Measurements from ENCODE around the gene COPA. TPM values are rescaled to one million over a fixed set of nuclear protein-coding genes. Genes with fewer than 3 reads are reported as not detected.

The COPA gene
- total and polyA plus RNA-seq, 2 experiments from 2014 or later = 141 to 151 TPM

- Histone ChIP-seq H3K27me3 (no peaks in the 10 kb centered on the region), H3K79me2 (peaks cover 19% of the 10 kb centered on the region), H3K27ac (no peak overlapping the region), H3K36me3 (replicated peaks; ENCODE audit: insufficient read depth, low read depth) (no peaks in the 10 kb centered on the region), H3K9me3 (ENCODE audit: low read depth) (no peaks in the 10 kb centered on the region), H4K20me1 (ENCODE audit: insufficient read depth, poor library complexity, severe bottlenecking) (no peaks in the 10 kb centered on the region), H3K4me1 (ENCODE audit: insufficient read depth) (peaks cover 11% of the 10 kb centered on the region), H2AFZ (no peak overlapping the region), H3K9me2 (replicated peaks; ENCODE audit: insufficient read depth) (no peaks in the 10 kb centered on the region), H3K4me2 (no peak overlapping the region), H3K4me3 (no peak overlapping the region)
- TF ChIP-seq CTCF (IDR thresholded peaks at IDR 0.05; ENCODE audit: poor library complexity) = no peak
- TF ChIP-seq EZH2 (IDR thresholded peaks at IDR 0.05; ENCODE audit: borderline replicate concordance) = no peak
- 88% methylated on average over 7 of the region's 7 CpGs for WGBS (ENCODE audit: low lambda C conversion rate, missing lambda C conversion rate)
- no peak for DNase-seq (ENCODE audit: low spot score)
Measured at GRCh38 chr1:160282807-160283206, 60.2 kb downstream of the COPA start.

GRCh38 chr1:160277987-160278386 lies 65.1 kb downstream of the COPA start:
- Histone ChIP-seq H3K9me3 (ENCODE audit: low read depth) (no peaks in the 10 kb centered on the region), H3K27ac (no peak overlapping the region), H3K9me2 (replicated peaks; ENCODE audit: insufficient read depth) (no peaks in the 10 kb centered on the region), H4K20me1 (ENCODE audit: insufficient read depth, poor library complexity, severe bottlenecking) (no peaks in the 10 kb centered on the region), H3K36me3 (replicated peaks; ENCODE audit: insufficient read depth, low read depth) (no peaks in the 10 kb centered on the region), H3K79me2 (peaks cover 8% of the 10 kb centered on the region), H3K4me2 (no peak overlapping the region), H3K27me3 (no peaks in the 10 kb centered on the region), H2AFZ (no peak overlapping the region), H3K4me3 (no peak overlapping the region), H3K4me1 (ENCODE audit: insufficient read depth) (no peaks in the 10 kb centered on the region)
- DNase-seq (ENCODE audit: low spot score) = no peak
- TF ChIP-seq EZH2 (IDR thresholded peaks at IDR 0.05; ENCODE audit: borderline replicate concordance) (no peak), CTCF (IDR thresholded peaks at IDR 0.05; ENCODE audit: poor library complexity) (no peak), EZH2phosphoT487 (IDR thresholded peaks at IDR 0.05; ENCODE audit: low read depth, severe bottlenecking, unreplicated experiment) (no peak)
- whole genome bisulfite sequencing (ENCODE audit: low lambda C conversion rate, missing lambda C conversion rate) = 97% methylated on average over 4 of the region's 4 CpGs

DNA sequence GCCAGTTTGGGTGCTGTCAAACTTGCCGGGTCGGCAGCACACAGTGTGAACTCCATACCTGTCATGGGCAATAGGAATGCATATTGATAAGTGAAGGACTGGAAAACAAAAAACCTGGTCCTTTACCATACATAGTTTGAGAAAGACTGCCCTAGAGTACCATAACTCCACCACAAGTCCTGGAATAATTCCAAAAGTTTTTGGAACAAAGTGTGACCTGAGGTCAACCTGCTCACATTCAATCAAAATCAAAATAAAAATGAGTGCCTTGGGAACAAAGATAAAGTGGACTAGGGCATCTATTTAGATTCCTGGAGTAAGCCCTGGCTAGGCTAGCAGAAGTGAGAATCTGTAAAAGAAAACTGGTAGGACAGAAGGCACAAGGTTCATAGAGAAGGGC lies 65.7 kb downstream of the COPA start:
- H3K27ac ChIP-seq = no peak overlapping the region
- H3K9me2 ChIP-seq (replicated peaks; ENCODE audit: insufficient read depth) = no peaks in the 10 kb centered on the region
- H3K36me3 ChIP-seq (replicated peaks; ENCODE audit: insufficient read depth, low read depth) = no peaks in the 10 kb centered on the region
- H3K4me2 ChIP-seq = no peak overlapping the region
- H3K4me1 ChIP-seq (ENCODE audit: insufficient read depth) = no peaks in the 10 kb centered on the region
- DNase-seq (ENCODE audit: low spot score) = no peak
- H3K4me3 ChIP-seq = no peak overlapping the region
- no peaks in the 10 kb centered on the region for H4K20me1 ChIP-seq (ENCODE audit: insufficient read depth, poor library complexity, severe bottlenecking)
- H3K27me3 ChIP-seq = no peaks in the 10 kb centered on the region
- WGBS (ENCODE audit: low lambda C conversion rate, missing lambda C conversion rate) = 96% methylated on average over 2 of the region's 2 CpGs
- peaks cover 3% of the 10 kb centered on the region for H3K79me2 ChIP-seq
- no peaks in the 10 kb centered on the region for H3K9me3 ChIP-seq (ENCODE audit: low read depth)
- TF ChIP-seq EZH2phosphoT487 (IDR thresholded peaks at IDR 0.05; ENCODE audit: low read depth, severe bottlenecking, unreplicated experiment) = no peak
- no peak for TF ChIP-seq EZH2 (IDR thresholded peaks at IDR 0.05; ENCODE audit: borderline replicate concordance)
- TF ChIP-seq CTCF (IDR thresholded peaks at IDR 0.05; ENCODE audit: poor library complexity) = no peak
- no peak overlapping the region for H2AFZ ChIP-seq

- Histone ChIP-seq H3K4me3 (no peak overlapping the region), H3K79me2 (no peaks in the 10 kb centered on the region), H3K9me2 (replicated peaks; ENCODE audit: insufficient read depth) (no peaks in the 10 kb centered on the region), H3K36me3 (replicated peaks; ENCODE audit: insufficient read depth, low read depth) (no peaks in the 10 kb centered on the region), H3K27ac (no peak overlapping the region), H3K9me3 (ENCODE audit: low read depth) (no peaks in the 10 kb centered on the region), H3K4me2 (no peak overlapping the region), H4K20me1 (ENCODE audit: insufficient read depth, poor library complexity, severe bottlenecking) (no peaks in the 10 kb centered on the region), H3K27me3 (no peaks in the 10 kb centered on the region), H2AFZ (no peak overlapping the region), H3K4me1 (ENCODE audit: insufficient read depth) (no peaks in the 10 kb centered on the region)
- DNase-seq (ENCODE audit: low spot score) = no peak
- no peak for TF ChIP-seq CTCF (IDR thresholded peaks at IDR 0.05; ENCODE audit: poor library complexity)
- no peak for TF ChIP-seq EZH2phosphoT487 (IDR thresholded peaks at IDR 0.05; ENCODE audit: low read depth, severe bottlenecking, unreplicated experiment)
- no peak for TF ChIP-seq EZH2 (IDR thresholded peaks at IDR 0.05; ENCODE audit: borderline replicate concordance)
- 93% methylated on average over 1 of the region's 1 CpG for WGBS (ENCODE audit: low lambda C conversion rate, missing lambda C conversion rate)
Measured at GRCh38 chr1:160271025-160271424, 72.0 kb downstream of the COPA start.

Measured in hepatocyte (in vitro differentiated cells).